Superior temporal gyrus (tissue), 1 donor: ENCODE results near the gene FGFBP1.

Experiments
- DNase-seq: peaks from one replicate; pipeline ENCODE4 v3.0.0-alpha.2; 2016; ENCODE audit errors: extremely low spot score

Gene FGFBP1

DNA sequence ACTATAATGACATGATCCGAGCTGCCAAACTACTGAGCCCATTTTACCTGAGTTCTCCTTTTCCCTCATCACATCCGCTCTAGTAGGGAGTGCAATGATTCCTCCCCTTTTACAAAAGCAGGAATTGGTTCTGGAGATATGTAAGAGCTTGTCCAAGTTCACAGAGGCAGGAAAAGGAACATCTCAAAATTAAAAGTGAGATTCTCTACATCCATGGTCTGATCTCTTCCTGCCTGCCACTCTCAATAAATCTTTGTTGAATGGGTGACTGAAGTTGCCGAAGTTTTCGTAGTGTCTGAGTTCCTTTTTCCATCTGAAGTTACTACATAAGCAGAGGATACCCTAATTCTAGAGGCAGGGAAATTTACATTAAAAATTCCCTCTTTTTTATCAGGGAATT is at the start of gene FGFBP1:
Gene FGFBP1 (minus strand): TSS at position 101 of the 400 bp plus-strand sequence. CDS start 2,108 bp downstream, outside the sequence.
- no peak for DNase-seq

DNA sequence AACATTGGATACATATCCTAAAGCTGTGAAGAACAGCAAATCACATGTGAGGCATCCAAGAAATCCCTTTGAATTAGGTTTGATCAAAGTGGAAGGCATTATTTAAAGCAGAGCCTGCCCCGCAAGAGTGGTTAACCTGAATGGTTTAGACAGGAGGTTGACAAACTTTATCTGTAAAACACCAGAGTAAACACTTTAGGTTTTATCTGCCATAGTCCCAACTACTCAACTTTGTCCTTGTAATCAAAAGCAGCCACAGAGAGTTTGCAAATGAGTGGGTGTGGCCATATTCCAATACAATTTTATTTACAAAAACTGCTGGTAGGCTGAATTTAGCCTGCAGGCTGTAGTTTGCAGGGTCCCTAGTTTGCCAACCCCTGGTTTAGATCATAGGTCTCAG is 49.7 kb upstream of the FGFBP1 start:
- DNase-seq: no peak

DNA sequence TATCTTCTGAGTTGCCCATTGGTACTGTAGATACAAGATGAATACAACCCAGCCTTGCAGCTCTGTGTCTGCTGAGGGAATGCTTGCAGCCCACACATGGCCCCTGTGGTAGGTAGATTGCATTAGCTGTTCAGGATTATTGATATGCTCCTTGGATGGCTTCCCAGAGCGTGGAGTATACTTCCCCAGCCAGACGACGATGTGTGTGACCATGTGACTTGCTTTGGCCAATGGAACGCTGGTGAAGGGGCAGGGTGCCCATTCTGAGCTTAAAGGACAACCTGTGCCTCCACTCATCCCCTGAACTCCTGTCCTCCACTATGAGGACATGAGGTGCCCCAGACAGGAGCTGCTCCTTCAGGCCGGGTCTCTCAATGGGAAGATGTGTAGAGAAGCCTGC is 48.4 kb upstream of the FGFBP1 start:
- no peak for DNase-seq

DNA sequence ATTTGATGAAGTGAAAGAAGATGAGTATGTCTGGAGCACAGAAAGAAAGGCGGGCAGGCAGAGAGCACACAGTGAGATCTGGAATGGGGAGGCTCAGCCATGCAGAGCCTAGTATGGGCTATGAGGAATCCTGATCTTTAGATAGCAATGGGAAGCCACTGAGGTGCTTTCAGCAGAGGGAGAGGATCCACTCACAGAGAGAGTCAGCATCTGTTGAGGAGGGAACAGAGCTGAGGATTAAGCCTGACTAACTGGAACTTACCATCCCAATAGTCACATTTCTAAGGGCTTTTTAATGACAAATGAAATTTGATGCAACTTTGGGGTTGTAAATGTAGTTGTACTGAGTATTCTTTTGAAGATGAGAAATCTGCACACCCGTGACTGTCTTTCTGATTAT is 45.1 kb upstream of the FGFBP1 start:
- no peak for DNase-seq

DNA sequence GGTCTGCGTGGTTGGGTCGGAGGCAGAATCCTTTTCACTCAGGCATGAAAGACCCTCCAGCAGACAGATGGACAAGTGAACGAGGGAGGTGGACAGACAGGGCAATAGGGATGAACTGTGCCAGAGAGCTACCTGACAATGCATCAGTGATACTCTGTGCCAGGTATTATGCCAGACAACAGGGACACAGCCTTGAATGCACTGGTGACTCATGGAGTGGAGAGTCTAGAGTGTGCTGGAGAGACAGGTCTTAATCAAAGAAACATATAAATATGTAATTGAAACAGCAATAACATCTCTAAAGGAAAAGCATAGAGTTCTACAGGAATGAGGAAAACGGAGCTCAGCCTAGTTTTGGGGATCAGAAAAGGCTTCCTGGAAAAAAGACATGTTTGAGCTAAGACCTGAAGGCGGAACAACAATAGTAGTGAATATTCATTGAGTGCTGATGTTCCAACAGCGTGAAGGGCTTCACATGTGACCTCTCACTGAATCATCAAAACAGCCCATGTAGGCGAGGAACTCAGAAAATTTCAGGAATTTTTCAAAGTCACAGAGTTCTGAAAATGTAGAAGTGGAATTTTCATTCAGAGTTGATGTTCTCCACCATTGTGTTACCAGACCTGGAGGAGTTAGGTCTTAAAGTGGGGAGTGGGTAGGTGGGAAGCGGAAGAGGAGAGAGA is 44.4 kb upstream of the FGFBP1 start:
- DNase-seq: no peak

DNA sequence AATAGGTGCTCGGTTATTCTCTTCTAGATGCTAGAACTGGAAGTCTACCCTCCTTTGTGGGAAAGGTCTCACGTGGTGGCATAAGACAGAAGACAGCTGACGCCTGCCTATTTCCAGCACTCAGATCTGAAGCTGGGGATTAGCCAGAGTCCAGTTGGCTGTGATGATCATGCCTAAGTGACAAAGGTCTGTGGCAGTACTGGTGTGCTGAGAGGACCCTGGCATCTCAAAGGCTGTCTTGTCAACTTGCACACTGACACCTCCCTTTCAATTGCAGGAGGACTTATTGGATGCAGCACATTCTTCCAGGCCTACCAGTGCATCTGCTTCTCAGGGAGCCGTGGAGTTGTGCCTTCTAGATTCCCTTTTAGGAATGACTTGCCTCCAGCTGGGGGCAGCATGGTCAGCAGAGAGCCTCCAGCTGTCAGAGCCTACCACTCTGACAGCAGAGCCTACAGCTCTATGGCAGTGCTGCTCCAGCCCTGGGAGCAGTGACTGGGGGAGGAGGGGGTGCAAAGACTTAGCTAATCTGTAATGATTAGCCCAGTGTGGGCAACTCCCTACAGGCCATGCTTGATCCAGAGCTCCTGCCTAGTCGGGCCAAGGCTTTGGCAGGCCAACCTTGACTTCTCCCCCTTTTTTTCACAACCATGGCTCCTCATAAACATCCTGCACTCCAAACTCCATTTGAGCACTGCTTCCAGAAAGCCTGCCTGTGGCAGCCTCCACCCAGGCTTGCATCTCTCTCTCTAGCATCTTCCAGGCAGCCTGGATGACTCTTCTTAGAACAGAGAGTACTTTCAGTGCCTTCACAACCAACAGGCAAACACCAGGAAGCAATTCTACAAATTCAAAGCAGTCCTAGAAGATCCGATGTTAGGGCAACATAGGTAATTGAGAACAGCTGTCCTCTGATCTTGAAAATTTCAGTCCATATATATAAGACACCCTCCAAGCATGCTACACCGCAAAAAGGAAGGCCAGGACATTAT is 38.2 kb upstream of the FGFBP1 start:
- no peak for DNase-seq

DNA sequence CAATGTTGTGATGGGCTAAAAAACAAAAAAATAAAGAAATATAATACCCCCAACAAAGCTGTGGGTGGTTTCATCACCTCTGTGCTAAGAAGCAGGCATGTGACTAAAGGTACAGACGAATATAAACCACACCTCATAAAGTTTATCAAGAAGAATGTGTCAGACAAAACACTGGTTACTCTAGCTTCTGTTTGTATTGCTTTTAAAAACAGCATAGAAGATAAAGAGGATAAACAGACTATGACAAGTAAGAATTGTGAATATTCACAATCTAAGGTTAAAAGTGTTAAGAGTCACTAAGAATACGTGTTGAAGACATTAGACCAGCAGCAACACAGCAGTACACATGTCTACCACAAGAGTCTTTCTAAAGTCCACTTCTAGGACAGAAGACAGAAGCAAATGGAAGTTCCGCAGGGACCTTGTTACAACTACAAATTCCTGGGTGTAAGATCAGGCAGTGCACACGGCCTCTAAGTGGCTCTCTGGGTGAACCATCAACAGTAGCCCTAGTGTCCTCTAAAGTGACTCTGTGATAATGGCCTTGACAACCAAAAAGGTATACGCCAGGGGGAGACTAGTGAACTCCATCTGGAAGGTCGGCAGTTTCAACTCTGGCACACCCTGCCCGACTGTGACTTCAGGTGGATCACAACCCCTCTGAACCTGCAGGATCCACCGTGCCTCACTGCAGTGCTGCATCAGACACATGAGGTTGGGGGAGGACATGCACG is 32.7 kb upstream of the FGFBP1 start:
- DNase-seq: no peak

DNA sequence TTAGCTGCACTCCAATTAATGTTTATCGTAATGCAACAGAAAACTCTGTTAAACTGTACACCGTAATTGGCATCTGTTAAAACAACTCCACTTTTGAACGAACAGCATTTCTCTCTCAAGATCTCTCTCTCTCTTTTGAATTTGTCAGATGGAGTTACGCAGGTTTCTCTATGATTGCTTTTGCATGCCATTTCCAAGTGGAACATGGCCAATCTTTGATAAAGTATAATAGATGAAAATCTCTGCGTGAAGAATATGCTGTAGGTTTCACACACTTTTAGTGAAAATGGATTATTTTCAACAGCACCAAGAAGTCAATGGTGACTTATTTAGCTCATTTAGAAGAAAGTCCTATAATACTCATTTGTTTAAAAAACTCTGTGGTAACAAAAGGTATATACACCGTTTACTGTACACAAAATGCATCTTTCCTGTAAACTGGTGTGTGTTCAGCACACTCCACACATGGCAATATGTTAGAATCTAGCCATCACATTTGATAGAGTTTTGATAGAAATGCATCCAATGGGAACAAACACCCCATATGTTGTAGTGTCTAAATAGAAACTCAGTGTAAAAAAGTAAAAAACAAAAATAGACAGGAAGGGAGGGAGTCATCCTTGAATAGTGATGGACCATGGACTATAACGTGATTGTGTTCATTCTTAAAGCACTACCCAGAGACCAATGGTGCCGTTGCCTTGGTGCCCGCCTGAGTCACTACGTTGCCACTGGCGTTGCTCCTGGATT is 30.2 kb upstream of the FGFBP1 start:
- no peak for DNase-seq

DNA sequence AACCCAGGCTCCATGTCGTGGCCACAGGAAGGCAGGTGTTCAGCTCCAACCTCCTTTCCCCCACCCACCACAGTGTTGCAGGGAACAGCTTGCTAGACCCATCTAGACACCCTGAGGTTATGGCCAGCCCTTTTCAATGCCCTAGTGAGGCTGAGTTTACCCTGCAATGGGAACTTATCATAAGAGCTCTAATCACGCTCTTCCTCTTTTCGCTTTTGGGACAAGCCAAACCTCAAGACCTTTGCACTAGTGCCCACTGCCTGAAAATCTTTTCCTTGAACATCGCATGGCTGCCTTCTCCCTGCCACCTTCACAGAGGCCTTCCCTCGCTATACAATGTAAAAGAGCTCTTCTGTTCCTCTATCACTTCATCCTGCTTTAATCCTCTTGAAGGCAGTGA is 26.8 kb upstream of the FGFBP1 start:
- no peak for DNase-seq

DNA sequence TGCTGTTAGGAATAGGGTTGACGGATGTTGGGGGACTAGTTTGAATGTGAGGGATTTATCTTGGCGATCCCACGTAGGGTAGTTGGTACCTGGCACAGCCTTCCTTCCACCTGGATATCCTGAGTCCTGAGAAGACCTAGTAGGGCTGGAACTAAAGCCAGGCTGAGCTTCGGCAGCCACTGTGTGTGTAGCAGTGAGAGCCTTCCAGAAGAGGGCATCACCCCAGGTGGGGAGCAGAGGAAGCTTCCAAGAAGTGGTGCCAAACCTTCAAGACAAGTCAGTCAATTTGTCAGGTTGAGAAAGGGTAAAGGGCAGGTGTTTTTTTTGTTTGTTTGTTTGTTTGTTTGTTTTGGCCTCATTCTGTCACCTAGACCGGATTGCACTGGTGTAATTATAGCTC is 25.6 kb upstream of the FGFBP1 start:
- DNase-seq: no peak

DNA sequence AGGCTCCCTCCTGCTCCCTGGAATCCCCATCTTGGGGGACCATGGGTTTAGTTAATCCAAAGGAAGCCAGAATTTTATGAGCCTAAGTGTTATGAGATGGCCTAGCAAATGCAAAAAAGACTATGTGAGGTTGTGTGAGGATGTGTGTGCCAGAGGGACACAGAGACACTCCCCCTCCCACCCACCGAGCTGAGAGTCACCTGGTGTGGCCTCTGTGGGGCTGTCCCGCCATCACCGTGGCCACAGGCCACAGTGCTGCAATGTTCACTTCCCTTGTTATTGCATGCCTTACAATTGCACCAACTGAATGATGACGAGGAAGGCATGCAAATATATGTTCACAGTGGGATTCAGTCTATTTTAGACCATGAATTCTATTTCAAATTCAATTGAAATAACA is 25.0 kb upstream of the FGFBP1 start:
- no peak for DNase-seq

DNA sequence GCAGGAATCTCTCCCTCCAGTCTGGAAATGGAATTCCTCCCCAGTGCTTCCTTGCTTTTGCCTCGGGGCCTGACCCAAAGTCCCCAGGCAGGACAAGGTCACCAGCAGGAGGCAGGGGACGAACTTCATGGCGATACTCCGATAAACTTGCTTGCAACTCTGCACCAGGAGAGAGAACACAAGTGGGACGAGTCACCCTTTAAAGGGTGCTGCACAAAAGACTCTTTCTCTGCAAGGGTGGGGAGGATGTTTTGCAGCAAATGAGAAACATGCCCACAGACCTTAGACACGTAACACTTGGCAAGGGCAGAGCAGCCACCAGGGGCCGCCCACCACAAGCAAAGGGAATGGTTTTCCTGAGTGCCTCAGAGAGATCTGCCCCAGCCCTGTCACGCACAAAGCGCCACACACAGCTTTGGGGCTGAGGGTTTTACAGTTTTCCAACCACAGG is 24.5 kb upstream of the FGFBP1 start, which contains the start of gene FGFBP2:
Gene FGFBP2 (minus strand): TSS at position 175 of the 451 bp plus-strand sequence. CDS start 46 bp downstream, at position 129.
- DNase-seq: no peak

DNA sequence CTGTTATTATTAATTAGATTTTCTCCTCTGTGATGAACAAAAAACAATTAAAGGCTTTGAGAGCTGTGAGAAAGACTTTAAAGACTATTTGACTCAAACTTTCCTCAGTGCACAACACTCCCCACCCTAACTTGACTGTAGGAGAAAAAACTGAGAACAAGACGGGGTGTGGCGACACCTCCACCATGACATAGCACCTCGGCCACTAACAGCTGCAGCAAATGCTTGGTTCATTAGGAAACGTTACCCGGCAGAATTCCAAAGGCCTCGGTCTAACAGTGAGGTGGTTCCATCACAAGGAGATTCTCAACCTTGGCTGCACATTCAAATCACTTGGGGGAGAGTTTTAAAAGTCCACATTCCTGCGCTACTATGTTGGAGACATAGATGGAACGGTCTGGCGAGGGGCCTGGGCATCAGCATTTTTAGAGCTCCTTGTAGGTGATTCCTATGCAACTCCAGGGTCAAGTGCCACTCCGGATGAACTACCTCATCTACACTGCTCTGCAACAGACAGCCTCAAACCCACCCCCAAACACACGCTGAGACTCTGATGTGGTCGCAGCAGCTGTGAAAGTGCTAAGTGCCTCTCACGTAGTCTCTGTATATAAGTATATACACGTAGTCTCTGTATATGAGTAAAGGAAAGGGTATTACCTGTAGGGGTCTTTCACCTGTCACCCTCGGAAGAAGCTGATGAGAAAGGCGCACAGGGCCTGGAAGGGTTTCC is 23.4 kb upstream of the FGFBP1 start:
- DNase-seq: no peak

DNA sequence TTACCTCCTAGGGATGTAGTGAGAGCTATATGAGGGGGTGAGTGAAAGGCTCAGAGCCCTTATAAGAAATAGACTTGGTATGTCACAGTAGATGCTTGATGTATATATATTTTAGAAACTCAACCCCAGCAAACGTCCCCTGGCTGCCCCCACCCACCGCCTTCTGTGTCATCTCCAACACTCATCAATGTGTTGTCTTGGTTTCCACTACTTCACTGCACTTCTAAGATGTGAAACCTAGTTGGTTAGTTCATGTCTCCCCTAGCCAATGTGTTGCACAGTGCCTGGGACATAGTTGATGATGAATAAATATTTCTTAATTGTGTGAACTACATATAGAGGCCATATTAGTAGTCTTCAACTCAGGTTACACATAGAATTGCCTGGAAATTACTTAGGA is 20.0 kb upstream of the FGFBP1 start:
- DNase-seq: no peak

DNA sequence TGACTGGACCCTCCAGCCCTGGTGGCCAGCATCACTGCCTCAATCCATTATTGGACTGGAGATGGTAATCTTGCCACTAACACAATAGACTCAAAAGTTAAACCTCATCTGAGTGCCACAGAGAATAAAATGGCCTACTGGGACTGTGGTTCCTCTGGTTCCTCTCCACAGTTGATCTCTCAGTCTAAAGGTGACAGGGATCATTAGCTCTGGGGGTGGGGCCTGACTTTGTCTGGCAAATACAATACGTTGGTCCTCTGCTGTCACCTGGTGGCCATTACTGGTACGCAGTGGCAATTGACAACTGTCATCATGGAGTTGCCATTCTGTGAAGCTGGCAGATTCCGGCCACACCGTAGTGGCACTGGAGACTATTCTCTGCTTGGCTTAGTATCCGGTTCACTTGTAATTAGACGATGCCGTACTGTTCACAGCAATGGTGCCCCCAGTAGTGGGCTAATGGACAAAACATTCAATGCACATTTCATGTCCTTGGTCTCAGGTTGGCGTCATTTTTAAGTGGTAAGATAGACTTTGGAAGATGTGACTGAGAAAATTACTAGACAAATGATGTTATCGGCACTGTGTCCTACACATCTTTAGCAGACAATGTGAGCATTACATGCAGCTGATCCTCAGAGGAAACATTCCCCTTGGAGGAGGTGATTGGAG is 17.8 kb upstream of the FGFBP1 start:
- DNase-seq: peak; percentile 73

DNA sequence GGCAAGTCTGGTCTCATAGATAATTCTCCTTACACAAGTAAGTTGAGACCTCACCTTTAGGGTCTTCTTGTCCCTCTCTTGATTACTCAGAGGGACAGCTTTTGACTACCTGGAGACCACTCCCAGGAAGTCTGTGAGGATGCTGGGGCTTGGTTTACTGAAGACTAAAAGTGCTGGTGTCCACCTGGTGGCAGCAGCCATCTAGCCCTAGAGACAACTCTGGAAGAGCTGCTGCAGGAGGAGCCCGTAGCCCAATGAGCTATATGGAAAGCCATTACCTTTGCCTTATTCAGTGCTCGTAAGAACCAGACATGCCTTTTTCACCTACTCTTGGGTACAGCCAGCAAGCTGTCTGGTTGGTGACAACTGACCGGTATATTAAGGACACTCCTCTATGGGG is 17.1 kb upstream of the FGFBP1 start:
- no peak for DNase-seq

DNA sequence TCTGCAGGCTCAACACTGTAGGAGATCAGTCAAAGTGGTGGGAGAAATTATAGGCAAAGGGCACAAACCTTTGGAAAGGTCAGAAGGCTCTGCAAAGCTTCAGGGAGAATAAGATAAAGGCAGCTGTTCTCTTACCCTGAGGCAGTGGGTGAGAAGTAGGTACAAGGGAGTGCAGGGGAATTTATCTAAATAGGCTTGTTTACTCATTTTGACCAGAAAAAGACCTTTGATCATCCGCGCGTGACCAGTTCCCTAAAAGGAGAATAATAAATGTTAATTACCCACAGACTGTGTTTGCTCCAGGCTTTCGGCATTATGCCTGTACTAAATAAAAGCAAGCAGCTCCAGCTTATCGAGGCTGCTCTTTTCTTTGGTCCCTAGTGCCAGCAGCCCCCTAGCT is 15.1 kb upstream of the FGFBP1 start:
- DNase-seq: no peak

DNA sequence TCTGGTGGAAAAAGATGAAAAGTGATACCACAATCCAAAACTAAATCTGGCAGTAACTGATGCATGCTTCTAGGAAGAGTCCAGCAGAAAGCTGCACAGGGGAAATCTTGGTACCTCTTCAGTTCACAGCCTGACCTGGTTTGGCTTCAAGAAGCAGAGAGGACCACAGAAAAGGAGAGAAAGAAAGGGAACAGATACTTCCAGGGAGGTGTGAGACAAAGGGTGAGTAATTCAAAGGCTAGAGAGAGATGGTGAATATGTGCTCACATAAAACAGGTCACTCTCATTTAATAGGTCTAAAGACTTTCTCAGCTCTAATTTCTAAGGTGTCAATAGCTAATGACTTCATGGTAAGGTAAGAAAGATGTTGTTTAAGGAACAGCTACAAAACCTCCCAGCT is 13.2 kb upstream of the FGFBP1 start:
- no peak for DNase-seq

DNA sequence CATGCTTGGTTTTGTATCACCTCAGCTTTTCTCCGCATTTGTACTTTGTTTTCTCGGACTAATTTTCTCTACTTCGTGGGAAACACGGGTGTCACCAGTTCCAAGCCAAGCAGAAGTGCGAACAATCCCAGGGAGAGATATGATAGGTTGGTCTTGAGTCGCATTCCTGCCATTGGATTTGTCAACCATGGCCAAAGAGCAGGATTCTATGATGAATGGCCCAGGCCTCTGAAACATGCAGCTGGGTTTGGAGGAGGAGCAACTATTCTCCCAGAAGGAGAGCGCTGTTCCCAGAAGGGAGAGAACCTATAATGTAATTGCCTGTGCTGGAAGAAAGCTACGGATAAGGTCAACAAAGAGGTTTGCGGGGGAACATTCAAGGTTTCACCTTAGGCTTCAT is 10.3 kb upstream of the FGFBP1 start:
- DNase-seq: no peak

DNA sequence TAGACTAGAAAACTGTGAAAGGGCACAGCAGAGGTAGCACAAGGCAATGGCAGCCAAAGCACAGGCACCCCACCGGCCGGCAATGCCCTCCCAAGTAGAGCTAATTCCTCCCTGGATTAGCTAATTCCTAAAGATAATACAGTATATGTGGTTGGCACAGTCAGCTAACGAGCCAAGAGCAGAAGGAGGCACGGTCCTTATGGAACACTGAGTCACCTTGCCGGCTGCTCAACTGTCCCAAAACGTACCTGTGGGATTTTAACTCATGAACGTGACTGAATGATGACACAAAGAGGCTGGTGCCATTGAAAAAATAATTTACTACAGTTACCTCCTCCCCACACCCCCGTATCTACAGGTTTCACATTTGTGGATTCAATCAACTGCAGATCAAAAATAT is 9.1 kb upstream of the FGFBP1 start:
- DNase-seq: no peak
